PC-9 (cell line): Measurements from ENCODE around the gene ENTHD1. TPM values are rescaled to one million over a fixed set of nuclear protein-coding genes. Genes with fewer than 3 reads are reported as not detected.

Source experiments
- BruUV-seq: library from RNA; stranded (reverse); fragments of 400-500 nt; replicated peaks from 2 replicates; lab custom pipeline; 2021; lab: Mats Ljungman, UMichigan
- CTCF ChIA-PET: fragments of 300-600 bp; sonication (Branson Sonifier 250); formaldehyde crosslinking; loops from one replicate; lab custom pipeline; 2022; ENCODE audit warnings: antibody characterized with exemption; lab: Charles Lee
- POLR2A ChIA-PET: fragments of 300-600 bp; sonication (Branson Sonifier 250); formaldehyde crosslinking; loops from one replicate; lab custom pipeline; 2022; ENCODE audit warnings: antibody characterized with exemption; ENCODE audit not compliant: unreplicated experiment; lab: Charles Lee
- DNase-seq, 2 experiments: peaks; one replicate each; pipeline versions ENCODE4 v3.0.0 to v3.0.0-alpha.2; 2015 to 2022; ENCODE audit warnings: mixed read lengths in 1 of 2
- H2AFZ ChIP-seq: fragments of 200-600 bp; sonication (generic); 2 replicates; pipeline ENCODE4 v1.8.1; 2017; ENCODE audit warnings: antibody characterized with exemption
- H3F3A ChIP-seq: fragments of 200-600 bp; sonication (generic); 2 replicates; pipeline ENCODE4 v1.8.1; 2017; ENCODE audit warnings: antibody characterized with exemption, mild to moderate bottlenecking, low read depth; ENCODE audit not compliant: insufficient read depth
- H3K27ac ChIP-seq: fragments of 200-600 bp; sonication (generic); 2 replicates; pipeline ENCODE4 v1.6.1; 2016; ENCODE audit warnings: mixed run types
- H3K27me3 ChIP-seq: fragments of 200-600 bp; sonication (generic); 2 replicates; pipeline ENCODE4 v1.6.1; 2016; ENCODE audit warnings: low read depth, mixed run types; ENCODE audit not compliant: insufficient read depth
- H3K36me3 ChIP-seq: fragments of 200-600 bp; sonication (generic); 2 replicates; pipeline ENCODE4 v1.6.1; 2016; ENCODE audit warnings: low read depth, mixed run types
- H3K4me1 ChIP-seq: fragments of 200-600 bp; sonication (generic); replicated peaks from 2 replicates; pipeline ENCODE4 v1.6.1; 2016; ENCODE audit warnings: mixed run types; ENCODE audit not compliant: insufficient read depth
- H3K4me2 ChIP-seq: fragments of 200-600 bp; sonication (generic); 2 replicates; pipeline ENCODE4 v1.6.1; 2017; ENCODE audit warnings: mixed run types
- H3K4me3 ChIP-seq: fragments of 200-600 bp; sonication (generic); 2 replicates; pipeline ENCODE4 v1.6.1; 2016; ENCODE audit warnings: mixed run types
- H3K79me2 ChIP-seq: fragments of 200-600 bp; sonication (generic); 2 replicates; pipeline ENCODE4 v1.6.1; 2017; ENCODE audit warnings: low read depth, mixed run types
- H3K9me2 ChIP-seq: fragments of 200-600 bp; sonication (generic); 2 replicates; pipeline ENCODE4 v1.8.1; 2017; ENCODE audit warnings: mild to moderate bottlenecking; ENCODE audit not compliant: insufficient read depth
- H3K9me3 ChIP-seq: fragments of 200-600 bp; sonication (generic); 2 replicates; pipeline ENCODE4 v1.8.1; 2016; ENCODE audit warnings: low read depth; ENCODE audit not compliant: insufficient read depth
- H4K20me1 ChIP-seq: fragments of 200-600 bp; sonication (generic); 2 replicates; pipeline ENCODE4 v1.8.1; 2017; ENCODE audit not compliant: insufficient read depth
- CTCF ChIP-seq: fragments of 200-600 bp; sonication (generic); conservative IDR thresholded peaks from 2 replicates; pipeline ENCODE4 v1.6.1; 2017; ENCODE audit warnings: mixed run types, antibody characterized with exemption, mild to moderate bottlenecking, moderate library complexity
- EZH2 ChIP-seq: fragments of 200-600 bp; sonication (generic); IDR thresholded peaks from 2 replicates; pipeline ENCODE4 v1.8.0; 2017; ENCODE audit warnings: antibody characterized with exemption, low read depth
- intact Hi-C: fragments of 100-400 bp; cut with micrococcal nuclease; formaldehyde crosslinking; loops from one replicate; pipeline ENCODE4 v1.10.0; 2022; ENCODE audit not compliant: unreplicated experiment
- total RNA-seq: library from RNA; stranded (reverse); gene quantifications from 2 replicates; pipeline ENCODE4 v1.2.3, GENCODE V29; 2021

ENTHD1 gene
- total RNA-seq, 1 experiment from 2014 or later, result not detected

GRCh38 chr22:39700565-39700964 lies 193.0 kb downstream of the ENTHD1 start:
- H3F3A ChIP-seq, result no peaks in the 10 kb centered on the region
- no peaks in the 10 kb centered on the region for H3K9me2 ChIP-seq
- H2AFZ ChIP-seq, result no peak overlapping the region
- H3K4me3 ChIP-seq, result no peak overlapping the region
- CTCF ChIA-PET, result interaction anchor here (0.8 kb wide), 1 partner anchor 339 kb away, joined by 3 read pairs; no protein-coding TSS in a partner anchor
- no peaks in the 10 kb centered on the region for H3K79me2 ChIP-seq
- no peak overlapping the region for H3K27ac ChIP-seq
- POLR2A ChIA-PET, result interaction anchor here (0.6 kb wide), 1 partner anchor 171 kb away, joined by 5 read pairs; no protein-coding TSS in a partner anchor
- BruUV-seq, result no TSS peak
- H3K4me1 ChIP-seq, result no peaks in the 10 kb centered on the region
- H3K36me3 ChIP-seq, result no peaks in the 10 kb centered on the region
- H3K9me3 ChIP-seq, result no peaks in the 10 kb centered on the region
- H3K27me3 ChIP-seq, result peaks cover 60% of the 10 kb centered on the region
- intact Hi-C loops, result no loop called here
- H4K20me1 ChIP-seq, result no peaks in the 10 kb centered on the region
- TF ChIP-seq EZH2, result no peak
- no peak for TF ChIP-seq CTCF
- H3K4me2 ChIP-seq, result no peak overlapping the region
- DNase-seq, result no peak

- Histone ChIP-seq H3K9me3 (no peaks in the 10 kb centered on the region), H3K27me3 (peaks cover 68% of the 10 kb centered on the region), H3K36me3 (no peaks in the 10 kb centered on the region), H3F3A (no peaks in the 10 kb centered on the region), H3K79me2 (no peaks in the 10 kb centered on the region), H3K4me2 (no peak overlapping the region), H4K20me1 (no peaks in the 10 kb centered on the region), H3K27ac (no peak overlapping the region), H3K9me2 (no peaks in the 10 kb centered on the region), H3K4me3 (no peak overlapping the region), H3K4me1 (no peaks in the 10 kb centered on the region), H2AFZ (no peak overlapping the region)
- TF ChIP-seq CTCF, result no peak
- TF ChIP-seq EZH2, result no peak
- CTCF ChIA-PET, result no interaction called here
- BruUV-seq, result no TSS peak
- no peak for DNase-seq
- POLR2A ChIA-PET, result interaction anchor here (0.6 kb wide), 1 partner anchor 172 kb away, joined by 5 read pairs; no protein-coding TSS in a partner anchor
- intact Hi-C loops, result loop anchor here (10.0 kb wide), 1 partner anchor 325 kb away; no protein-coding TSS in a partner anchor
These were observed 193.8 kb downstream of the ENTHD1 start for GRCh38 chr22:39699631-39700360.

- H3K9me2 ChIP-seq, result no peaks in the 10 kb centered on the region
- CTCF ChIA-PET, result no interaction called here
- no peak overlapping the region for H3K27ac ChIP-seq
- TF ChIP-seq CTCF, result no peak
- no peak for TF ChIP-seq EZH2
- H3K27me3 ChIP-seq, result peaks cover 82% of the 10 kb centered on the region
- no peaks in the 10 kb centered on the region for H3K36me3 ChIP-seq
- H2AFZ ChIP-seq, result no peak overlapping the region
- BruUV-seq, result no TSS peak
- no peaks in the 10 kb centered on the region for H3K9me3 ChIP-seq
- POLR2A ChIA-PET, result no interaction called here
- H3K4me3 ChIP-seq, result no peak overlapping the region
- H4K20me1 ChIP-seq, result no peaks in the 10 kb centered on the region
- no peaks in the 10 kb centered on the region for H3K79me2 ChIP-seq
- intact Hi-C loops, result loop anchor here (10.0 kb wide), 1 partner anchor 327 kb away; no protein-coding TSS in a partner anchor
- H3K4me2 ChIP-seq, result no peak overlapping the region
- H3F3A ChIP-seq, result no peaks in the 10 kb centered on the region
- no peaks in the 10 kb centered on the region for H3K4me1 ChIP-seq
- DNase-seq, result no peak
These were observed 195.7 kb downstream of the ENTHD1 start for GRCh38 chr22:39697790-39698430.
